H1 (cell line): ENCODE measurements around the gene ARHGAP24. TPM values are rescaled to one million over a fixed set of nuclear protein-coding genes. Genes with fewer than 3 reads are reported as not detected.

ENCODE experiments used
- CTCF ChIA-PET: fragments of 300-600 bp; sonication (Branson Sonifier 250); formaldehyde crosslinking; loops from one replicate; lab custom pipeline; 2021; ENCODE audit not compliant: partially characterized antibody; lab: Charles Lee
- POLR2A ChIA-PET: fragments of 300-600 bp; sonication (Branson Sonifier 250); formaldehyde crosslinking; loops from one replicate; lab custom pipeline; 2021; ENCODE audit warnings: inconsistent platforms; ENCODE audit not compliant: partially characterized antibody; lab: Charles Lee
- DNase-seq, 2 experiments: peaks; one replicate each; pipeline versions ENCODE4 v3.0.0 to v3.0.0-alpha.2; 2010 to 2022; ENCODE audit warnings: low spot score in 2 of 2, low read depth in 1 of 2, mixed read lengths in 1 of 2
- FAIRE-seq: peaks from 2 replicates; lab custom pipeline; 2011; peaks lifted over from hg19 to GRCh38; lab: Jason Lieb, UNC
- H2AFZ ChIP-seq: 2 replicates; pipeline ENCODE4 v1.8.1; 2012; ENCODE audit warnings: low read length, inconsistent platforms
- H2AK5ac ChIP-seq: 2 replicates; pipeline ENCODE4 v1.6.1; 2013; ENCODE audit warnings: low read depth, low read length
- H2BK120ac ChIP-seq: replicated peaks from 2 replicates; pipeline ENCODE3; 2013; ENCODE audit warnings: low read depth, low read length, inconsistent platforms
- H2BK12ac ChIP-seq: 2 replicates; pipeline ENCODE4 v1.6.1; 2013; ENCODE audit warnings: low read depth, low read length
- H2BK15ac ChIP-seq: 2 replicates; pipeline ENCODE4 v1.6.1; 2013; ENCODE audit warnings: low read length
- H2BK20ac ChIP-seq: 2 replicates; pipeline ENCODE4 v1.6.1; 2013; ENCODE audit warnings: low read length
- H2BK5ac ChIP-seq: 2 replicates; pipeline ENCODE4 v1.6.1; 2013; ENCODE audit warnings: low read depth, low read length
- H3K14ac ChIP-seq: 2 replicates; pipeline ENCODE4 v1.6.1; 2013; ENCODE audit warnings: inconsistent platforms; ENCODE audit not compliant: insufficient read length
- H3K18ac ChIP-seq: 2 replicates; pipeline ENCODE4 v1.6.1; 2013; ENCODE audit warnings: low read length; ENCODE audit errors: extremely low read depth
- H3K23ac ChIP-seq: 2 replicates; pipeline ENCODE4 v1.6.1; 2013; ENCODE audit warnings: inconsistent platforms; ENCODE audit not compliant: insufficient read length
- H3K23me2 ChIP-seq: 2 replicates; pipeline ENCODE4 v1.6.1; 2013; ENCODE audit warnings: low read depth, low read length
- H3K27ac ChIP-seq: 2 replicates; pipeline ENCODE4 v1.6.1; 2011; ENCODE audit warnings: low read depth, low read length, inconsistent platforms
- H3K27me3 ChIP-seq, 4 experiments: replicated peaks in 1 of 4; 1 replicate in 1 of 4; 2 replicates in 3 of 4; pipeline versions ENCODE4 v1.6.1 to v1.8.1; 2011 to 2013; ENCODE audit warnings: low read length in 3 of 4, mild to moderate bottlenecking in 3 of 4, inconsistent platforms in 2 of 4, mixed read lengths in 2 of 4, moderate library complexity in 1 of 4; ENCODE audit not compliant: control insufficient read depth in 3 of 4, insufficient read depth in 3 of 4; ENCODE audit errors: extremely low read depth in 1 of 4
- H3K36me3 ChIP-seq, 4 experiments: 2 replicates each; pipeline versions ENCODE4 v1.6.1 to v1.8.1; 2011 to 2013; ENCODE audit warnings: mild to moderate bottlenecking in 4 of 4, low read length in 3 of 4, moderate library complexity in 2 of 4, control low read depth in 1 of 4, inconsistent platforms in 1 of 4; ENCODE audit not compliant: insufficient read depth in 4 of 4, control insufficient read depth in 2 of 4
- H3K4ac ChIP-seq: replicated peaks from 2 replicates; pipeline ENCODE3; 2013; ENCODE audit warnings: low read length, low read depth, mixed read lengths, inconsistent platforms; ENCODE audit not compliant: insufficient read length
- H3K4me1 ChIP-seq, 4 experiments: replicated peaks in 1 of 4; 1 replicate in 1 of 4; 2 replicates in 3 of 4; pipeline versions ENCODE4 v1.6.1 to v1.8.1; 2011 to 2013; ENCODE audit warnings: low read length in 3 of 4, inconsistent platforms in 2 of 4, mixed read lengths in 1 of 4; ENCODE audit not compliant: insufficient read depth in 4 of 4, control insufficient read depth in 3 of 4
- H3K4me2 ChIP-seq, 2 experiments: 2 replicates each; pipeline versions ENCODE4 v1.6.1 to v1.8.1; 2011 to 2013; ENCODE audit warnings: low read depth in 2 of 2, low read length in 2 of 2, control low read depth in 1 of 2, inconsistent platforms in 1 of 2, mild to moderate bottlenecking in 1 of 2; ENCODE audit not compliant: insufficient read depth in 1 of 2
- H3K4me3 ChIP-seq, 4 experiments: fragments of 200-600, 300-600 bp in 1 of 4; sonication (generic), shearing (Covaris generic), sonication (Bioruptor Twin) in 1 of 4; 2 replicates each; pipeline versions ENCODE4 v1.5.1 to v1.8.1; 2011 to 2016; ENCODE audit warnings: low read length in 4 of 4, low read depth in 3 of 4, control low read depth in 2 of 4, inconsistent platforms in 2 of 4, mild to moderate bottlenecking in 2 of 4, mixed read lengths in 1 of 4, moderate library complexity in 1 of 4; ENCODE audit not compliant: insufficient read depth in 2 of 4; ENCODE audit errors: extremely low read depth in 1 of 4
- H3K56ac ChIP-seq: replicated peaks from 2 replicates; pipeline ENCODE3; 2013; ENCODE audit warnings: low read depth, mild to moderate bottlenecking, mixed read lengths, low read length, inconsistent platforms; ENCODE audit not compliant: insufficient read length
- H3K79me1 ChIP-seq: 2 replicates; pipeline ENCODE4 v1.6.1; 2013; ENCODE audit warnings: low read depth, low read length, control low read depth
- H3K79me2 ChIP-seq, 2 experiments: 2 replicates each; pipeline versions ENCODE4 v1.6.1 to v1.8.1; 2012 to 2013; ENCODE audit warnings: low read length in 2 of 2, mild to moderate bottlenecking in 2 of 2, inconsistent platforms in 1 of 2; ENCODE audit not compliant: insufficient read depth in 2 of 2, control insufficient read depth in 1 of 2
- H3K9ac ChIP-seq, 4 experiments: replicated peaks in 1 of 4; 1 replicate in 1 of 4; 2 replicates in 3 of 4; pipeline versions ENCODE4 v1.6.1 to v1.8.1; 2011 to 2013; ENCODE audit warnings: low read depth in 3 of 4, low read length in 3 of 4, control low read depth in 2 of 4, mild to moderate bottlenecking in 2 of 4, moderate library complexity in 2 of 4, inconsistent platforms in 1 of 4; ENCODE audit errors: extremely low read depth in 1 of 4
- H3K9me3 ChIP-seq, 2 experiments: 2 replicates each; pipeline versions ENCODE4 v1.6.1 to v1.8.1; 2012 to 2013; ENCODE audit warnings: mild to moderate bottlenecking in 2 of 2, moderate library complexity in 2 of 2, control low read depth in 1 of 2, inconsistent platforms in 1 of 2, low read depth in 1 of 2, low read length in 1 of 2, mixed read lengths in 1 of 2; ENCODE audit not compliant: insufficient read depth in 2 of 2
- H4K20me1 ChIP-seq, 2 experiments: replicated peaks in 1 of 2; 2 replicates each; pipeline versions ENCODE3 to v1.8.1; 2011 to 2013; ENCODE audit warnings: inconsistent platforms in 2 of 2, low read length in 2 of 2, mild to moderate bottlenecking in 1 of 2; ENCODE audit not compliant: insufficient read depth in 2 of 2, control insufficient read depth in 1 of 2
- H4K5ac ChIP-seq: 2 replicates; pipeline ENCODE4 v1.6.1; 2013; ENCODE audit warnings: low read length, low read depth, mixed read lengths, inconsistent platforms; ENCODE audit not compliant: insufficient read length
- H4K8ac ChIP-seq: 2 replicates; pipeline ENCODE4 v1.8.0; 2013; ENCODE audit warnings: mild to moderate bottlenecking, moderate library complexity, low read length, inconsistent platforms; ENCODE audit not compliant: insufficient read depth; ENCODE audit errors: extremely low read depth
- H4K91ac ChIP-seq: replicated peaks from 2 replicates; pipeline ENCODE3; 2013; ENCODE audit warnings: low read length, mixed read lengths, inconsistent platforms; ENCODE audit not compliant: insufficient read length
- BCL11A ChIP-seq, 2 experiments: IDR thresholded peaks; one replicate each; pipeline ENCODE4 v1.6.1; 2011; ENCODE audit warnings: low read depth in 2 of 2, low read length in 2 of 2, mild to moderate bottlenecking in 2 of 2
- CBX5 ChIP-seq: fragments of 300-800, 300-1000 bp; sonication (generic); IDR thresholded peaks from 2 replicates; pipeline ENCODE4 v1.7.1; 2016; ENCODE audit warnings: antibody characterized with exemption, low read length, low read depth
- CBX8 ChIP-seq: fragments of 300-800, 300-1000 bp; sonication (generic); IDR thresholded peaks from 2 replicates; pipeline ENCODE4 v1.7.1; 2016; ENCODE audit warnings: low read depth, low read length, borderline replicate concordance
- E2F6 ChIP-seq: IDR thresholded peaks from 2 replicates; pipeline ENCODE4 v1.6.1; 2012; ENCODE audit warnings: inconsistent platforms
- EGR1 ChIP-seq: IDR thresholded peaks from 2 replicates; pipeline ENCODE4 v1.6.1; 2011; ENCODE audit warnings: low read depth, low read length, borderline replicate concordance
- KDM4A ChIP-seq: IDR thresholded peaks from one replicate; pipeline ENCODE4 v1.7.1; 2012; ENCODE audit warnings: low read depth, mild to moderate bottlenecking, moderate library complexity, low read length, inconsistent platforms; ENCODE audit not compliant: severe bottlenecking
- NANOG ChIP-seq: IDR thresholded peaks from 2 replicates; pipeline ENCODE4 v1.6.1; 2011; ENCODE audit warnings: low read length, low read depth, mild to moderate bottlenecking, inconsistent platforms; ENCODE audit not compliant: insufficient read depth, poor library complexity, severe bottlenecking
- NRF1 ChIP-seq: IDR thresholded peaks from 2 replicates; pipeline ENCODE4 v1.6.1; 2011; ENCODE audit warnings: mild to moderate bottlenecking, low read depth, low read length, improper control_type of control experiment
- RBBP5 ChIP-seq: IDR thresholded peaks from 2 replicates; pipeline ENCODE4 v1.7.1; 2012; ENCODE audit warnings: low read depth, mild to moderate bottlenecking, inconsistent platforms, low read length, moderate library complexity, borderline replicate concordance
- RNF2 ChIP-seq: fragments of 200-900, 300-1000 bp; sonication (generic); IDR thresholded peaks from 2 replicates; pipeline ENCODE4 v1.7.1; 2016; ENCODE audit warnings: borderline replicate concordance, low read depth, mild to moderate bottlenecking, antibody characterized with exemption, low read length; ENCODE audit not compliant: poor library complexity, severe bottlenecking; ENCODE audit errors: missing control alignments
- SIN3A ChIP-seq, 2 experiments: IDR thresholded peaks in 1 of 2; conservative IDR thresholded peaks in 1 of 2; 2 replicates each; pipeline ENCODE4 v1.6.1; 2011 to 2012; ENCODE audit warnings: low read length in 2 of 2, improper control_type of control experiment in 1 of 2, low read depth in 1 of 2, mild to moderate bottlenecking in 1 of 2
- TEAD4 ChIP-seq: IDR thresholded peaks from 2 replicates; pipeline ENCODE4 v1.6.1; 2012; ENCODE audit warnings: low read depth, low read length, inconsistent platforms, mixed read lengths
- ZNF274 ChIP-seq: IDR thresholded peaks from 2 replicates; pipeline ENCODE4 v1.7.0; 2012; ENCODE audit warnings: low read length, borderline replicate concordance; ENCODE audit errors: extremely low read depth
- WGBS, 2 experiments: shearing (Covaris generic) in 1 of 2; methylation state at CpG; one replicate each; pipeline versions ENCODE4 v1.1.6 to v1.1.7; 2013 to 2015; ENCODE audit warnings: low lambda C conversion rate in 2 of 2, mixed read lengths in 2 of 2, inconsistent platforms in 1 of 2, low coverage in 1 of 2, missing lambda C conversion rate in 1 of 2; ENCODE audit not compliant: insufficient replicate concordance in 2 of 2, insufficient coverage in 1 of 2, insufficient read length in 1 of 2; ENCODE audit errors: extremely low coverage in 1 of 2, missing lambda C conversion rate in 1 of 2; 5-methylcytosine and 5-hydroxymethylcytosine counted together
- polyA plus RNA-seq, 7 experiments: library from polyadenylated mRNA; depleted of rRNA in 3 of 7; stranded (reverse) in 5 of 7; unstranded in 2 of 7; fragments of >200 nt in 5 of 7; fragments of 200-250 nt in 2 of 7; gene quantifications; 1 replicate in 5 of 7; 2 replicates in 1 of 7; 4 replicates in 1 of 7; pipeline versions ENCODE4 v1.2.1 to v1.2.3, GENCODE V29; 2011 to 2013; ENCODE audit warnings: missing spikeins in 2 of 7, mixed read lengths in 2 of 7
- total RNA-seq: library from RNA; stranded (reverse); fragmentation: NEBNext Ultra II Directional; extraction: Animal tissue kit (Norgen Biotek cat#: 25700); gene quantifications from 2 replicates; pipeline ENCODE4 v1.2.1, GENCODE V29; 2021

Gene ARHGAP24
- total and polyA plus RNA-seq, 2 of the 8 experiments (the other 6 are each of a cell fraction or from before 2014, with no cell fraction given) = 0.08 to 0.50 TPM

GRCh38 chr4:85738721-85739120 lies 263.8 kb downstream of the ARHGAP24 start:
- H3K4me3 ChIP-seq = no peak overlapping the region
- no peak overlapping the region for H3K4ac ChIP-seq
- no peaks in the 10 kb centered on the region for H3K4me1 ChIP-seq
- no peaks in the 10 kb centered on the region for H3K79me1 ChIP-seq
- H4K91ac ChIP-seq = no peak overlapping the region
- H4K5ac ChIP-seq = no peak overlapping the region
- H3K27me3 ChIP-seq = no peaks in the 10 kb centered on the region
- POLR2A ChIA-PET = interaction anchor here (1.0 kb wide), 1 partner anchor 203 kb away, joined by 4 read pairs; no protein-coding TSS in a partner anchor
- no peak overlapping the region for H3K18ac ChIP-seq
- H2BK5ac ChIP-seq = no peak overlapping the region
- DNase-seq (no peak), FAIRE-seq (no peak)
- CTCF ChIA-PET = interaction anchor here (1.0 to 1.5 kb wide), 3 partner anchors 9 to 654 kb away, joined by 3 to 4 read pairs (median 3); no protein-coding TSS in a partner anchor
- no peak overlapping the region for H2AK5ac ChIP-seq
- no peak overlapping the region for H3K14ac ChIP-seq
- H3K4me2 ChIP-seq = no peak overlapping the region
- no peaks in the 10 kb centered on the region for H3K9me3 ChIP-seq
- no peak overlapping the region for H2BK20ac ChIP-seq
- no peak overlapping the region for H3K27ac ChIP-seq
- H2BK12ac ChIP-seq = no peak overlapping the region
- no peak overlapping the region for H2BK120ac ChIP-seq
- no peaks in the 10 kb centered on the region for H3K36me3 ChIP-seq
- 87% methylated on average over 2 of the region's 2 CpGs; no CpG with 5 or more reads in 1 of the 2 experiments for WGBS, 2 experiments
- no peak overlapping the region for H4K8ac ChIP-seq
- H4K20me1 ChIP-seq = no peaks in the 10 kb centered on the region
- no peak overlapping the region for H3K23ac ChIP-seq
- H3K79me2 ChIP-seq = no peaks in the 10 kb centered on the region
- no peak overlapping the region for H2BK15ac ChIP-seq
- no peak overlapping the region for H2AFZ ChIP-seq
- H3K56ac ChIP-seq = no peak overlapping the region
- no peaks in the 10 kb centered on the region for H3K23me2 ChIP-seq
- no peak overlapping the region for H3K9ac ChIP-seq
- TF ChIP-seq KDM4A (no peak), NANOG (no peak), EGR1 (no peak), SIN3A (conservative IDR thresholded peaks at IDR 0.05 in 1 of 2, IDR thresholded peaks at IDR 0.05 in 1 of 2; ENCODE audit: low read depth in 1 of 2, low read length in 2 of 2) (no peak), RNF2 (no peak), NRF1 (no peak), TEAD4 (no peak), RBBP5 (no peak), BCL11A (IDR thresholded peaks at IDR 0.05; ENCODE audit: low read depth in 2 of 2, low read length in 2 of 2) (no peak), ZNF274 (no peak), CBX8 (no peak), E2F6 (no peak), CBX5 (no peak)
